Activated CD4-positive, alpha-beta T cell treated with anti-CD3 and anti-CD28 coated beads for 1 hour (primary cell): ENCODE data around the gene GABRA4.

Experiments
- DNase-seq: peaks from one replicate; pipeline ENCODE4 v3.0.0-alpha.2; 2020

GABRA4 gene

DNA sequence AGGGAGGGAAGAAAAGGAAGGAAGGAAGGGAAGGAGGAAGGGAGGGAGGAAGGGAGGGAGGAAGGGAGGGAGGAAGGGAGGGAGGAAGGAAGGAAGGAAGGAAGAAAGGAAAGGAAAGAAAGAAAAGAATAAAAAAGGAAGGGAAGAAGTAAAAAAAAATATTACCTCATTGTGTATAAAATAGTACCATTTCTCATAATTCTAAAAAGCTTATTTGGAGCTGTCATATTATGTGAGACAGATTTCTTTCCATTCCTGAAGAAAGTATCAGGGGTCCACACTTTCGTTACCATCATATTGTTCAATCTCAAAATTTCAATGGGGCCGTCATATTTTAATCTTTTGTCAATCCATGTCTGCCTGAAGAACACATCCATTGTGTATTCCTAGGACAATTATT, 16.1 kb downstream of the GABRA4 start:
- no peak for DNase-seq

DNA sequence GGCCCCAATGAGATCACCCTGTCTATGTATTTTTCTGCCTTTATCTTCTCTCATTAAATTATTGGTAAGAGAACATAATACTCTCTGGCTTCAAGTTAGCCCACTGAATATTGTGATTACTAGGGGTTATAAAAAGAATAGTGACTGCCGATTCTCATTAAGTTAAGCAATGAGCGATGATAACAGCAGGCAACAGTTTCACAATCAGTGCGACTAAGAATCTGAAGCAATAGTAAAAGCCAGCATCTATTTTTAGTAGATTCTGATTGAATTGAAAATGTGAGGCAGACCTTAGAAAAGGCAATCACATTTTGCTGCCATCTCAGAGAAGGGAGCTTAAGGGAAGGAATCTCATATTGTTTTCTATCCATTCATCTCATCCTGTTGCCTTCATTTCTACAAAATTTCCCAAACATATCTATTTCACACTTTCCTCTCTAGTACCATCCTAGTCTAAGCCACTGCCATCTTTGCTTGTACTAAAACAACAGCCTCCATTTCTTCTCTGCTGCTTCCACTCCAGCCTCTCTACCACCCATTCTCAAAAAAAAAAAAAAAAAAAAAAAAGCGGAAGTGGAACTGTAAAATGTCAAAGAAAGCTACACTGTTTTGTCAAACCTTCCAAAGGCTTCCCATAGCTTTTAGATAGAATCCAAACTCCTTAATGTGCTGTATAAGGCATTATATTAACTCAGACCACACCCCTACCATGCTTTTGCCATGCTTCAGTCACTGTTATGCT, 17.4 kb downstream of the GABRA4 start:
- no peak for DNase-seq

DNA sequence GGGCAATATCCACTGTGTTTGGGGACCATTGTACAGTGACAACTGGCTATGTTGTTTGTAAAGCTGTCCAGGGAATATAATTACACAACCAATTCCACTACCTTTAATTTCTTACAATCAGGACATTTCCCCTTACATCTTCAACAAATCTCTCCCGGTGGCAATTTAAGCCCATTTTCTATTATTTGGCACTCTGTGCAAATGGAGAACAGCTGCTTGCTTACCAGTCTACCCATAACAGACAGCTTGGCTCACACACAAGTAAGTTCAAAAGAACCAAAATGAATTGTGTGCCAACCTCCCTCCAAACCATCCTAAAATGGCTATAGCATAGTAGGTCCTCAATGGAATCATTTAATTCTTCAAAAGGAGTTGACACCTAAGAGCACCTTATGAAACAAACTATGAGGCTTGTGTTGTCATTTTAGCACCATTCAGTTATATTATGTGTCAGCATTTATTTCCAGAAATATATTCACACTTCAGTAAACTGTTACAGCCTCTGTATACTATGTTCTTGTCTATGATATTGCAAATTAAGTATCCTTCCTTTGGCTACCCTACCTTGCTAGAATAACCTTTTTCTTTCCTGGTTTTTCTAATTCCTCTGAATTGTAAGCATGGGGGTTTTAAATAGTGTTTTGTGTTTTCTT, 18.4 kb downstream of the GABRA4 start:
- no peak for DNase-seq

DNA sequence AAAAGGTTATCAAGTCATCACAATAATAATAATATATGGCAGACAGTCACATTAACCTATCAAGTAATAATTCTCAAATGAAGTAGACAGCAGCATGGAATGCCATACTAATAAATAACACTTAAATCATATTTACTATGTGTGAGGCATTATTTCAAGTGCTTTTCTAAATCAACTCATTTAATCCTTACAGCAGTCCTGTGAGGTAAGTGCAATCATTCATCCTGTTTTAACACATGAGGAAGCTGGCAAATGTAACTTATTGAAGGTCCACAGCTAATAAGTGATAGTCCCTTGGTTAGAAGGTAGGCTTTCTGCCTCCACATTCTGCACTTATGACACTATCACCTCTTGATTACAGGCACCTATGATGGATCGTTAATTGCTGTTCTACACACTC, 24.5 kb downstream of the GABRA4 start:
- no peak for DNase-seq

DNA sequence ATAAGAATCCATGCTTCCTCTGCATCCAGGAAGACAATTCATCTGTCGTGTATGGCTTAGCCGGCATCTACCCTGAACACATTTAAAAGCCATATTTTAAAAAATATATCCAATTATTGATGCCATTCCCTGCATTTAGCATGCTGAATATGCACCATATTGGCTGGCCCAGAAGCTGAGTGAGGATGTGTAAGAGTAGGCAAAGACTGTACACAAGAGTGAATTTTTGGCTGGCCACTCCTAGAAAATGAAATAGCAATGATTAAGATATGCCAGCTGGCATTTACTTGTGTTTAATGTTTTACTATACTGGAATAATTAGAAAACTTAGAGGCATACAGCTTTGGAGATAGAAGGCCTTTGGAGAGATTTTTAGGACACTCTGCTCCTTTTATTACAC, 25.8 kb downstream of the GABRA4 start:
- no peak for DNase-seq

DNA sequence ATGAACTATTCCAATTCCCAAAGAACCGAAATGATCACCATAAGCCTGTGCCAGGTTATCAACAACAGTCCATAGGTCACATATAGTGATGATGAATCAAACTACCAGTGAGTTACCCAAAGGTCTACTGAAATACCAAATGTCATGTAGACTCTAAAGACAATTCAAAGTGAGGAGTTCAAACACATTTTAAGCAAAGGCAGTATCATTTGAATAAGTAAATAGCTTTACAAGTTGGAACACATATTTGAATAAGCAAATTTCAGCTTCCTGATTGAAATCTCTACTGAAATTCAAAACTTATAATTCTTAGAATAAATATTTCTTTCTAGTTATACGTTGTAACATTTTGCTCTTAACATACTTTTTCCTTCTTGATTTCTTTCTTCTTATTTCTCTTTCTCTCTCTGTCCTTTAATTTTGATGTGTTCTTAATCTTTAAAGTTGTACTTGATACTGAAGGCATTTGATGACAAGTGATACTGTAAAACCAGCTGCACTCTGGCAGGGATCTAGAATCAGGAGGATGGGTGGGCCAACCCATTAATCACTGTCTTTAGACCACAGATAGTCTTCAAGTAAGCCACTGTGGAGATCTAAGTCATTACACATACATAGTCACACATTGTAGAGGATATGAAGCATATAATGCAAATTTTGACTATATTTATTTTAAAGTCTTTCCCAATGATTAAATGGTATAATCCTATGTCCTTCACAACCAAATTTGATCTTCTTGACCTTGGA, 34.5 kb downstream of the GABRA4 start:
- no peak for DNase-seq

DNA sequence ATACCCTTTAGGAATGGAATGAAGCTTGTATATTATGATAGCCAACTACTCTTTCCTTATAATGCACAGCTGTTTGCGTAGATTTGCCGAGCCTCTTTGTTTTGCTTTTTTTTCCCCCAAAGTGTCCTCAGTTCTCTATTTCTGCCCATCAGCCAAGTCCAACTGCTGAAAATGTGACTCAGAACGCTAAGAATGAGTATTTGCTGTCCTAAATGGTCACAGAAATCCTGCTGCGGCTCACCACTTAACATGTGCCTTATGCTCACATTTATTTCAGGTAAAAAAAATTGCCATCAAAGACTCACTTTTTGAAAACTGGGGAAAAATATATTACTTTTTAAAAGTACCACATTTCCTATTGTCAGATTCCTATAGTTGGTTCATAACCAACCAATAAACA, 36.9 kb downstream of the GABRA4 start:
- DNase-seq = no peak

DNA sequence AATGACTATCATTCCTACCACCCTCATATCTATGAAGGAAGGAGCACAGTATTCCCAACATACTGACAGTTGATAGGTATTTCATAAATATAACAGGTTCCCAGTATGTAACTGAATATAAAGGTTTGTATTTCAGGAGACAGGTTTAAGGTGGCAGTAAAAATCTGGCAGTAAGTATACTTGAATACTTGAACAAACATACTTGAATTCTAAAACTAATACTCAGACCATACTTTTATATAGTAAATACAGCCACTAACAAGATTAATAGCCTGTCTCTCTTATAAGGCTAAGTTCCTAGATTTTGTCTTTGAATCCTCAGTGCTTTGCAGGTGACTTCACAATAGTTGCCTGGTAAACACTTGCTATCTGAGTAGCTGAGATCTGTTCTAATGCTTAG, 37.8 kb downstream of the GABRA4 start:
- no peak for DNase-seq

DNA sequence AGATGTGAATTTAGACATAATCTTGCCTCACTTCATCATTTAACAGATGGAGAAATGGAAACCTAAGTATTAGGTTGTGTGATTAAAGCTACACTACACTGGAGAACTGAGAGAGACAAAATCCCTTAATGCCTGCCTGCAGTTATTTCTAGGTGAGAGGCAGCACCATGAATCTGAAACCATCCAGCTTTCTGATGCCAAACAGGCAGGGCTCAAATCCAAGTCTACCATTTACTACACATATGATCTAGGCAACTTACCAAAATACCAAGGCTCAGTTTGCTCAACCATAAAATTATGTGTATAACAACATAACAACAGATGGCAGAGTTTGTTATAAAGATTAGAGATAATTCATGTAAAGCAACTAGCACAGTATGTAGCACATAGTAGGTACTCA, 38.7 kb downstream of the GABRA4 start:
- no peak for DNase-seq

DNA sequence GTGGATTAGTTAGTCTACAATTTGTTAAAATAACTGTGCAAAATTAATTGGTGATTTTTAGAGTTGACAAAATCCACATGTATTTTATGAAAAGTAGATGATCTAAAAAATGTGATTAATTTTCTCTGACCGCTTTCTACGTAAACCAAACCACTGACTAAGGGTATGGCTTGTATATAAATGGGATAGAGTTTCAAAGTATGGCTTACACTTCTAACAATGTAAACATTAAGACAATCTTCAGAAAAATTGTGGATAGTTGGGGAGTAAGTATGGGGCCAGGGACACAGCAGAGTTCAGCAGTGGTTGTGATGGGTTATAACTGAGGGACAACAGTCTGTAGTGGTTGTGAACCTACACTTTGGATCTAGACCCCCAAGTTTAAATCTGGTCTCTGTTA, 39.8 kb downstream of the GABRA4 start:
- no peak for DNase-seq

DNA sequence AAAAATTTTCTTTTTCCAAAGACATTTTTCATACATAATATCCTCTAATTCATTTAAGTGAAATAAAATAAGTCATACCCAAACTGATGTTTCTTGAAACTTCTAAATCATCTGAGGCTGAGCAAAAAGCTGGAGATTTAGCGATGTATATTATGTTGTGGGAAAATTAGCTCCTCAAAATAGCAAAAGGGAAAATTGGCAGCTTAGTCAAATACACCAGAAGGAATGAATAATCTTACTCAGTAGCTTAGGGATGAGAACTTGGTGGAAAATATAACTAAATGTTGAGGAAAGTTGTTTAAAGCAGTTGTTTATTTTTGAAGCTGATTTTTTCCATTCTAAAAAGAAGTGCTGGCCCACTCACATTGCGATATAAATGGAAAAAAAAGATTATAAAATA, 40.9 kb downstream of the GABRA4 start:
- no peak for DNase-seq

DNA sequence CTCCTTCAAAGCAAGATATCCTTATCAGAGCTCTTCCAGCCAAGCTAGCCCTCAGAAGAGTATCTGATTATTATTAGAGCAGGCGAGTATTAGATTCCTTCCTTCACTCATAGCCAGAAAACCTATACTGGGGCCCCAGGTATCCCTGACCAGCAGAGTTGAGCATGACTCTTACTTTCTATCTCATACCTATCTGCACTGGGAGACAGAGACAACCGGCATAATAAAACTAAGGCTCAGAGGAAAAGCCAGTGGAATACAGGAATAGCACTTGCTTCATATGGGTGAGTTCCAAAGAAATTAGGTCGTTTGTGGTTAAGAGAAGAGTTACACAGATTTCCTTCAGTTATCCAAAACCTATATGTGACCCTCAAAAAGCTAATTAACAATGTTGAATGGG, 42.6 kb downstream of the GABRA4 start:
- no peak for DNase-seq

DNA sequence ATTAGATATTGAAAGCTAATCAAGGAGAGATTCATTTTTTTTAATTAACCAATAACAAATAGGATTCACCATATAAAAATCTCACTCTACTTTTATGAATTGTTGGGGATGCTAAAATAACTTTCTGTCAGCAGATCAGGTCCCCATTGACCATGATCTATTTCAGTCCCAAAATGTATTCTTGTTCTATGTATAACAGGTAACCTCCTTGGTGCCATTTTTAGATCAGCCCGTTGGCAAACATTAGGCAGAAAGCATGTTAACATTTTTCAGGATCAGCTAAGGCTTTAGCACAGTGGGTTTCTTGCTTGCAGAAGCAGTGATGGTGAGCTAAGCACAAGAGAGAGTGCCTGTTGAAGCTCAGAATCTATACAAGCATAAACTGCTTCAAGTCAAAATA, 43.6 kb downstream of the GABRA4 start:
- no peak for DNase-seq

DNA sequence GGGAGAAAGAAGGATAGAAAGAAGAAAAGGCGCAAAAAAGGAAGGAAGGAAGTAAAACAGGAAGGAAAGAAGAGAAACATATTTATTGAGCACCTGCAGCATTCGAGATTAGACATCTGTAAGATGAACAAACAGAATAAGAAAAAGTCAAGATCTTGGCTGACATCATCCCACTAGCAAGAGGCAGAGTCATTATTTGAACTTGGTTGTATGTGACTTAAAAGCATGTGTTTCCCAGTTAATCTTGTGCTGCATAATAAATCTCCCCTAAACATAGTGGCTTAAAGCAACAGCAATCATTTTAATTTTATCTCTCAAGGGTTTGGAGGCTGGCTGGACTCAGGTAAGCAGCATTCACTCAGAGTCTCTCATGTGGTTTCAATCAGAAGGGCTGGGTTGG, 45.8 kb downstream of the GABRA4 start:
- no peak for DNase-seq

DNA sequence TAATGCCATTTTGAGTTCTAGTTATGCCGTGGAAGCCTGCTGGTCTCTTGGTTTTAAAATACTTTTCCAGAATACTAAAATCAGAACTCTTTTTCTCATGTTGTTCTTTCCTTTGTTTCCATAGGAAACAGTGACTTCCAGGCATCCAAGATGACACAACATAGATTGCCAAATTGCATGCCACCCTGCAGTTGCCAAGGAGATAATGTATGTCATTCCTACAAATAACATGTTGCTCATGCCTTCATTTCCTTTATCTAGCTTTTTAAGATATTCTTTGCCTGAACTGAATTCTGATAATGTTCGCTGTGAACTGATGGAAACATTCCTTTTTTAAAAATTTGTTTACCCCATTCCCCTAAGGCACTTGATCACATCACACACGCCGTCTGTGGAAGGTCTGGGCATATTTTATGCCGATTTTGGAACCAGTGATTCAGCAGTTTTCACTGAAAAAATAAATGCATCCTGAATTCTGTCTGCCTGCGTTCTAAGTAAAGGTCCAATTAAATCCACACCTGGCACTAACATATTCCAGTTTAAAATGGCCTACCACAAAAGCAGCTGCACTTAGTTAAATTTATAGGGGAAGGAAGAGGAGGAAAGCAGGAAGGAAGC, 46.4 kb downstream of the GABRA4 start:
- DNase-seq = no peak

DNA sequence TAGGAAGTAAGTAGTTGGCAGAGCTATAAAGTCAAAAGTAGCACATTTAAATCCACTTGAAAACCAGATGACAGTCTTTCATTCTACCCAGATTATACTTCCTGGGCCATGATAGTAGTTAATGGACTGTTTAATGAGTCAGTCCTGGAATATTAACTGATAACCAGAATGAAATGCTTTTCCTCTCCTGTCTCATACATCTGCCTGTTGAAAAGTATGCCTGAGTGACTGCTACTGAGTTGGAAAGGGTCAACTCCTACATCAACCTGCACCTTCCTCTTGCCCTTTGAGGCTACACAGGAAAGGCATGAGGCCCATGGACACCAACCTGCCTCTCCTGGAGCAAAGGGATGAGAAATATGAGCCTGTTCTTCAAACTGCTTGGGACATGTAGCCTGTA, 48.3 kb downstream of the GABRA4 start:
- DNase-seq = no peak

DNA sequence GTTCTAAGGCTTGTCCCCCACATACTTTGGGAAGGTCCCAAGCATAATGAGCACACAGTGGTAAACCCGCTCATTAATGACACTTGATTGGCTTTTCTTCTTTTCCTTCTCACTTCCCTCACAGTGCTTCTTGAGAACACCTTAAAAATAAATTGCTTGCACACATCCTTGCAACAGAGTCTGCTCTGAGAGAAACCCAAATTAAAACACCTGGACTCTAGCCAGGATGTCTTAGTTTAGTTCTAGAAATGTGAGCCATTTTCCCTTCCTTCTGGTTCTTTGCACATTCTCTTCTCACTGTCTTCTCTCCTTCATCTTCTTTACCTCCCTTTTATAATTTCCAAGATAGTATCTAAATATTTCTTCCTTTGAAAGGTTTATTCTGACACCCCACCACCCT, 49.0 kb downstream of the GABRA4 start:
- DNase-seq = no peak

DNA sequence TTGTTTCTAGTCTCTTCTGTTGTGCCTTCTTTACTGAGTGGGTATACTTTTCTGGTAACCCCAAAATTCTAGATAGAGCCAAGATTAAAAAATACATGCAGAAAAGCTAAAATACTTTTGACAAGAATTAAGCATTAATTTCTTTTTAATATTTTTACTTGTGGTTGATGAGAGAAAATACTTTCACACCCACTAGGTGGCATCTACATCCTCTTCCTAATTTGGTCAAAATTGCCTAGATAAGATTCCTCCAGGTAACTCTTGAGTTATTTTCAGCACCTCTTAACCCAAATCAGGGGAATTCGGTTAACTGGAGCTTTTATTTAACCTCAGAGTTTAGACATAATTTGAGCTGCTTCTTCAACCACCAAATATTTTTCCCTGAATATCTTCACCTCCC, 55.9 kb downstream of the GABRA4 start:
- DNase-seq = no peak

DNA sequence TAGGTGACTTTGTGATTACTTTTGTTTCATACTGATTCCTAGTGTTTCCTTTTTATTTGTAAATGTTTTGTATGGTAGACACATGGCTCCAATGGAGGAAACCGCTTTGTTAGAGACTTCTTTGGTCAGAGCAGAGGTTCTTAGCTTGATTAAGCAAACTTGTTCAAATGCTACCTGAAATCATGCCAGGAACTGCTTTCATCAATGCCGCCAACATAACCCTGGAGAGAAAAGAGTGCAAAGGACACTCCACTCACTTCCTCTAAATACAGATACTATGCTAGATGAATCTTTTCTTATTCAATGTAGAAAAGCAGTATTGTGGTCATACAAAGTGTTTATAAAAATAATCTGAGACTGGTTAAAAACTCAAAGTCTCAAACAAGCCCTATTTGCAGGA, 58.7 kb downstream of the GABRA4 start:
- DNase-seq = no peak

DNA sequence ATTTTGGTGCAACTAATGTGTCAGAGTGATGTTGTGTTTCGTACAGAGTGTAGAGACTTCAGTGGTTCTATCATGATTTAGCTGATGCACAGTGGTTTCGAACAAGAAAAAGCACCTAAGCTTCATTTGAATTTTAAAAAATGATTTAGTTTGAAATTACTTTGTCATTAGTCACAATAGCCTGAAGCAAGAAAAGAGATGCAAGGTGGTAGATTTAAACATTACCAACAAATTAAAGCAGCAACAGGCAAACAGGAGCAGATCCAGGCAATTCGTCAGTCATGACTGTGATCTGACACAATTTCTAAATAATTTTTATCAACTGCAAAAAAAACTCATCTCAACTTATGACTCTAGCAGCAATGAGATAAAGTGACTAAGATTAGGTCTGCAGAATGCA, 59.7 kb downstream of the GABRA4 start:
- DNase-seq = no peak

DNA sequence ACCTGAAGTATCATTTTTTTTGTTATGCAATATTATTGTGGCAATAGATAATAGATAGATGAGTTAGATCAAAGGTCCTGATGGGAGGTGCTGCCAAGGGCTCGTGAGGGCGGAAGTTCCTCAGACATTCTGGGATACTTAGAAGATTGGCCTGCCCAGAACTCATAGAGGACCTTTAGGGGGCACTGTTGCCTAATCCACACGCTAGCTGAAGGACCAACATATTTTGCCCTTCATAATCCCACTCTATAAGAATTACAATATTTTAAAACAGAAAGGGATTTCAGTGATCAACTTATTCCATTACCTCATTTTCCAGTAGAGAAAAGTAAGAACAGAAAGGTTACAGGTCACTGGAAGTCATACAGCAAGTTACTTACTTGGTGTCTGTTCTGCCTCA, 61.4 kb downstream of the GABRA4 start:
- no peak for DNase-seq

DNA sequence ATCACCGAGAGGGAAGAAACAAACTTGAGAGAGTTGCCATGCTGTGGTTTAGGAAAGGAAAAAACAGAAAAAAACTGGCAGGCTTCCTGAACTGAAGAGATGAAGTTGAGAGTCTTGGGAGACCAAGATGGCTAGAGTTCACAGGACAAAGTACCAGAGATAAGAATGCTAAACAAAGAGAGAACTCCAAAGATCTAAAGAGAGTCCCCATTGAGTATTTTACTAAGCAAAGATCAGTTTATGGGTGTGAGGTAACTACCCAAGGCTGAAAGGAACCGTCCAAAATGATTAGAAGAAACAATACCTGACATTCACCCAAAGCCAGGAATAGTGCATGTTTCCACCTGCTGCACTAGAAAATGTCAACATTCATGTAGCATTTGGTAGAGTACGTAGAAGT, 62.5 kb downstream of the GABRA4 start:
- DNase-seq = no peak

DNA sequence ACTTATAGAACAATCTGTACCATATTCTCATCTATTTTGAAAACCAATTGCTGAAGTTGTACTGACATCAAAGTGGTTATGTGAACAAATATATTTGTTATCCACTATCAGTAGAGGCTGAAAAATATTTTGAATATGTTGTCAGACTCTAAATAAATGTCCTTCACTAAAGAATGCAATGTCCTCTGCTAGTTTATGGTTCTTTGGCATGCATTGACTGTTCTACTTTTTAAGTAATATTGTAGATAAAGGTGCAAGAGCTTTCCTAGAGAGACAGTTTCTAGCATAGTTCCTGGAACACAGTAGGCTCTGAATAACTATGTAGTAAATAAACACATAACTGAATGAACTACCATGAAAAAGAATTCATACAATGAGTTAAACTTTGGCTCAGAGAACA, 66.2 kb downstream of the GABRA4 start:
- DNase-seq = no peak
